ENCODE data around the gene KRTAP5-5.
"Not testable (repeated sequence)": the region's sequence is repeated elsewhere in the genome, so short reads cannot be mapped to it uniquely, and the experiment has no call there.

KRTAP5-5 gene, protein sequence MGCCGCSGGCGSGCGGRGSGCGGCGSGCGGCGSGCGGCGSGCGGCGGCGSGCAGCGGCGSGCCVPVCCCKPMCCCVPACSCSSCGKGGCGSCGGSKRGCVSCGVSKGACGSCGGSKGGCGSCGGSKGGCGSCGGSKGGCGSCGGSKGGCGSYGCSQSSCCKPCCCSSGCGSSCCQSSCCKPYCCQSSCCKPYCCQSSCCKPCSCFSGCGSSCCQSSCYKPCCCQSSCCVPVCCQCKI

GRCh38 chr11:1629326-1630185 lies at the start of gene KRTAP5-5:
KRTAP5-5 (plus strand) TSS chr11:1629775; CDS start chr11:1629841, 66 bp downstream.
- no peaks in the 10 kb centered on the region for H3K9me2 ChIP-seq (ENCODE audit: low read depth, low read length)
- H3K36me3 ChIP-seq (ENCODE audit: insufficient read depth, low read length), result no peaks in the 10 kb centered on the region
- H3K79me2 ChIP-seq (ENCODE audit: insufficient read depth, low read length), result no peaks in the 10 kb centered on the region
- H3F3A ChIP-seq (ENCODE audit: insufficient read depth, low read length), result no peaks in the 10 kb centered on the region
- no peak within 1 kb of the TSS for H3K9ac ChIP-seq (ENCODE audit: low read length)
- no peak within 1 kb of the TSS for H3K4me2 ChIP-seq (ENCODE audit: low read length)
- TF ChIP-seq CTCF (IDR thresholded peaks at IDR 0.05; ENCODE audit: low read length) (no peak), EZH2 (IDR thresholded peaks at IDR 0.05; ENCODE audit: borderline replicate concordance, low read length) (no peak)
- no peak within 1 kb of the TSS for H3K27ac ChIP-seq (ENCODE audit: low read depth, low read length, poor library complexity, severe bottlenecking)
- H3K9me3 ChIP-seq (ENCODE audit: low read length), result no peaks in the 10 kb centered on the region
- no peaks in the 10 kb centered on the region for H4K20me1 ChIP-seq (ENCODE audit: insufficient read depth, low read length)
- H3K4me1 ChIP-seq (ENCODE audit: insufficient read depth, low read length, severe bottlenecking), result no peaks in the 10 kb centered on the region
- H3K4me3 ChIP-seq (ENCODE audit: low read depth, low read length, poor library complexity, severe bottlenecking), result no peak within 1 kb of the TSS
- peaks cover 3% of the 10 kb centered on the region; the same call in 1 of the 2 replicates for H3K27me3 ChIP-seq (ENCODE audit: insufficient read depth, low read length)
- H2AFZ ChIP-seq (ENCODE audit: low read length), result no peak within 1 kb of the TSS

DNA sequence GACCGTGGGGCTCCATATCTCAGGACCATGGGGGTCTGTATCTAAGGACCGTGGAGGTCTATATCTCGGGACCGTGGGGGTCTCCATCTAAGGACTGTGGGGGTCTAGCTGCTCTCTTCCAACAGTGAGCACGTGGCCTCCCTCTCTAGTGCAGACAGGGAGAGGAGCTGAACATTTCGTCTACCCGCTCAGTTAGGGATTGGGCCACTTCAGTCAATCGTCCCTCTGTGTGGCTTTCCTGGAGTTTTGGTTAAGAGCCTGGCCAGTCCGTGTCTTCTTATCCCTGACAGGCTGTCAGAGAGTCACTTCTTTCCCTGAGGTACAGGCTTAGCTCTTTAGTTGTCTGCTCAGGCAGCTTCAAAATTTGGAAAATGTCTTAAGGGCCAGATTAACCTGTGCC lies 47.6 kb upstream of the KRTAP5-5 start:
- no peak overlapping the region for H2AFZ ChIP-seq (ENCODE audit: low read length)
- no peak overlapping the region for H3K9ac ChIP-seq (ENCODE audit: low read length)
- no peaks in the 10 kb centered on the region for H3K9me3 ChIP-seq (ENCODE audit: low read length)
- no peaks in the 10 kb centered on the region for H3F3A ChIP-seq (ENCODE audit: insufficient read depth, low read length)
- no peaks in the 10 kb centered on the region for H4K20me1 ChIP-seq (ENCODE audit: insufficient read depth, low read length)
- H3K4me1 ChIP-seq (ENCODE audit: insufficient read depth, low read length, severe bottlenecking), result no peaks in the 10 kb centered on the region
- no peaks in the 10 kb centered on the region; the same call in 1 of the 2 replicates for H3K27me3 ChIP-seq (ENCODE audit: insufficient read depth, low read length)
- no peak overlapping the region for H3K4me2 ChIP-seq (ENCODE audit: low read length)
- H3K4me3 ChIP-seq (ENCODE audit: low read depth, low read length, poor library complexity, severe bottlenecking), result no peak overlapping the region
- H3K36me3 ChIP-seq (ENCODE audit: insufficient read depth, low read length), result no peaks in the 10 kb centered on the region
- TF ChIP-seq EZH2 (IDR thresholded peaks at IDR 0.05; ENCODE audit: borderline replicate concordance, low read length) (no peak), CTCF (IDR thresholded peaks at IDR 0.05; ENCODE audit: low read length) (no peak)
- H3K79me2 ChIP-seq (ENCODE audit: insufficient read depth, low read length), result no peaks in the 10 kb centered on the region
- H3K9me2 ChIP-seq (ENCODE audit: low read depth, low read length), result no peaks in the 10 kb centered on the region
- no peak overlapping the region for H3K27ac ChIP-seq (ENCODE audit: low read depth, low read length, poor library complexity, severe bottlenecking)

DNA sequence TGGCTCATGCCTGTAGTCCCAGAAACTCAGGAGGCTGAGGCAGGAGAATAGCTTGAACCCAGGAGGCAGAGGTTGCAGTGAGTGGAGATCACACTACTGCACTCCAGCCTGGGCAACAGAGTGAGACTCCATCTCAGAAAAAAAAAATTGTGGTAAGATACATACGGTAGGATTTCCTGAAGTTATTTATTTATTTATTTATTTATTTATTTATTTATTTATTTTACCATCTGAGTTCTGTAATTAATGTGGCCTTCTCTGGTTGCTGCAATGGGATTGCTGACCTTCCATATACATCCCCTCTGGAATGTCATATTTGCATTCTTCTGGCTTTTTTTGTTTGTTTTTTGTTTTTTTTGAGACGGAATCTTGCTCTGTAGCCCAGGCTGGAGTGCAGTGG lies 46.7 kb upstream of the KRTAP5-5 start:
- not testable (repeated sequence) for H3K9me3 ChIP-seq (ENCODE audit: low read length); H3K9me2 ChIP-seq (ENCODE audit: low read depth, low read length); H3K4me3 ChIP-seq (ENCODE audit: low read depth, low read length, poor library complexity, severe bottlenecking); H2AFZ ChIP-seq (ENCODE audit: low read length); H3K36me3 ChIP-seq (ENCODE audit: insufficient read depth, low read length); H3F3A ChIP-seq (ENCODE audit: insufficient read depth, low read length); H3K9ac ChIP-seq (ENCODE audit: low read length); H3K4me1 ChIP-seq (ENCODE audit: insufficient read depth, low read length, severe bottlenecking); H3K27me3 ChIP-seq (ENCODE audit: insufficient read depth, low read length); H3K27ac ChIP-seq (ENCODE audit: low read depth, low read length, poor library complexity, severe bottlenecking); H4K20me1 ChIP-seq (ENCODE audit: insufficient read depth, low read length); H3K4me2 ChIP-seq (ENCODE audit: low read length); H3K79me2 ChIP-seq (ENCODE audit: insufficient read depth, low read length)

GRCh38 chr11:1584661-1585370 lies 44.8 kb upstream of the KRTAP5-5 start, which contains the start of gene KRTAP5-1:
KRTAP5-1 (minus strand) TSS chr11:1585283; CDS start chr11:1585249, 34 bp downstream.
- not testable (repeated sequence) for H3K27ac ChIP-seq (ENCODE audit: low read depth, low read length, poor library complexity, severe bottlenecking); H3K9ac ChIP-seq (ENCODE audit: low read length); H3K9me2 ChIP-seq (ENCODE audit: low read depth, low read length); H3F3A ChIP-seq (ENCODE audit: insufficient read depth, low read length); H3K9me3 ChIP-seq (ENCODE audit: low read length); H4K20me1 ChIP-seq (ENCODE audit: insufficient read depth, low read length); H3K4me2 ChIP-seq (ENCODE audit: low read length); H2AFZ ChIP-seq (ENCODE audit: low read length); H3K4me1 ChIP-seq (ENCODE audit: insufficient read depth, low read length, severe bottlenecking); H3K27me3 ChIP-seq (ENCODE audit: insufficient read depth, low read length); H3K36me3 ChIP-seq (ENCODE audit: insufficient read depth, low read length); H3K79me2 ChIP-seq (ENCODE audit: insufficient read depth, low read length); H3K4me3 ChIP-seq (ENCODE audit: low read depth, low read length, poor library complexity, severe bottlenecking)

Measured in OCI-LY1 (cell line).